C4-2B (cell line): Measurements from ENCODE around the gene PRKD2.

ENCODE experiments used
- CTCF ChIP-seq: fragments of 450-650 bp; conservative IDR thresholded peaks from 2 replicates; pipeline ENCODE4 v1.5.1; 2017; ENCODE audit warnings: mild to moderate bottlenecking
- ZFX ChIP-seq: fragments of 450-650 bp; IDR thresholded peaks from 2 replicates; pipeline ENCODE4 v1.6.1; 2017

- TF ChIP-seq CTCF (no peak), ZFX (no peak)
These were observed 16.2 kb upstream of the PRKD2 start for GRCh38 chr19:46732966-46733689.
